ENCODE measurements around the gene GSK3B.

Gene GSK3B

DNA sequence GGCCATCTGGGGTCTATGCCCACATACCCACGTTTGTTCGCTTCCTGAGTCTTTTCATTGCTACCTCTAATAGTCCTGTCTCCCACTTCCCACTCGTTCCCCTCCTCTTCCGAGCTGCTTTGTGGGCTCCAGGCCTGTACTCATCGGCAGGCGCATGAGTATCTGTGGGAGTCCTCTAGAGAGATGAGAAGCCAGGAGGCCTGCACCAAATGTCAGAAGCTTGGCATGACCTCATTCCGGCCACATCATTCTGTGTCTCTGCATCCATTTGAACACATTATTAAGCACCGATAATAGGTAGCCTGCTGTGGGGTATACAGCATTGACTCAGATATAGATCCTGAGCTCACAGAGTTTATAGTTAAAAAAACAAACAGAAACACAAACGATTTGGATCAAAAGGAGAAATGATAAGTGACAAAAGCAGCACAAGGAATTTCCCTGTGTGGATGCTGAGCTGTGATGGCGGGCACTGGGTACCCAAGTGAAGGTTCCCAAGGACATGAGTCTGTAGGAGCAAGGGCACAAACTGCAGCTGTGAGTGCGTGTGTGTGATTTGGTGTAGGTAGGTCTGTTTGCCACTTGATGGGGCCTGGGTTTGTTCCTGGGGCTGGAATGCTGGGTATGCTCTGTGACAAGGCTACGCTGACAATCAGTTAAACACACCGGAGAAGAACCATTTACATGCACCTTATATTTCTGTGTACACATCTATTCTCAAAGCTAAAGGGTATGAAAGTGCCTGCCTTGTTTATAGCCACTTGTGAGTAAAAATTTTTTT lies 276.5 kb downstream of the GSK3B start:
- Histone ChIP-seq H4K20me1 (ENCODE audit: insufficient read depth, low read length) (no peaks in the 10 kb centered on the region), H3K4me2 (ENCODE audit: low read depth, low read length) (no peak overlapping the region), H3K79me2 (ENCODE audit: low read length) (no peaks in the 10 kb centered on the region), H3K4me1 (ENCODE audit: low read length) (no peaks in the 10 kb centered on the region), H3K9me3 (replicated peaks; ENCODE audit: insufficient read depth, low read length) (no peaks in the 10 kb centered on the region), H3K9me2 (replicated peaks; ENCODE audit: insufficient read depth, low read length) (no peaks in the 10 kb centered on the region), H3F3A (ENCODE audit: insufficient read depth, low read length) (no peaks in the 10 kb centered on the region), H3K36me3 (replicated peaks; ENCODE audit: insufficient read depth, low read length) (no peaks in the 10 kb centered on the region), H2AFZ (ENCODE audit: low read length) (no peak overlapping the region), H3K27ac (ENCODE audit: low read length) (no peak overlapping the region), H3K9ac (ENCODE audit: low read length) (no peak overlapping the region), H3K27me3 (replicated peaks; ENCODE audit: insufficient read depth, low read length) (no peaks in the 10 kb centered on the region), H3K4me3 (ENCODE audit: low read length) (no peak overlapping the region)
- no peak for DNase-seq
- TF ChIP-seq, protein P1, sequence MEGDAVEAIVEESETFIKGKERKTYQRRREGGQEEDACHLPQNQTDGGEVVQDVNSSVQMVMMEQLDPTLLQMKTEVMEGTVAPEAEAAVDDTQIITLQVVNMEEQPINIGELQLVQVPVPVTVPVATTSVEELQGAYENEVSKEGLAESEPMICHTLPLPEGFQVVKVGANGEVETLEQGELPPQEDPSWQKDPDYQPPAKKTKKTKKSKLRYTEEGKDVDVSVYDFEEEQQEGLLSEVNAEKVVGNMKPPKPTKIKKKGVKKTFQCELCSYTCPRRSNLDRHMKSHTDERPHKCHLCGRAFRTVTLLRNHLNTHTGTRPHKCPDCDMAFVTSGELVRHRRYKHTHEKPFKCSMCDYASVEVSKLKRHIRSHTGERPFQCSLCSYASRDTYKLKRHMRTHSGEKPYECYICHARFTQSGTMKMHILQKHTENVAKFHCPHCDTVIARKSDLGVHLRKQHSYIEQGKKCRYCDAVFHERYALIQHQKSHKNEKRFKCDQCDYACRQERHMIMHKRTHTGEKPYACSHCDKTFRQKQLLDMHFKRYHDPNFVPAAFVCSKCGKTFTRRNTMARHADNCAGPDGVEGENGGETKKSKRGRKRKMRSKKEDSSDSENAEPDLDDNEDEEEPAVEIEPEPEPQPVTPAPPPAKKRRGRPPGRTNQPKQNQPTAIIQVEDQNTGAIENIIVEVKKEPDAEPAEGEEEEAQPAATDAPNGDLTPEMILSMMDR (IDR thresholded peaks at IDR 0.05; ENCODE audit: low read length): no peak
- TF ChIP-seq EZH2 (optimal IDR thresholded peaks at IDR 0.05; ENCODE audit: low read depth, low read length) (no peak), EZH2phosphoT487 (IDR thresholded peaks at IDR 0.05; ENCODE audit: low read length) (no peak)

DNA sequence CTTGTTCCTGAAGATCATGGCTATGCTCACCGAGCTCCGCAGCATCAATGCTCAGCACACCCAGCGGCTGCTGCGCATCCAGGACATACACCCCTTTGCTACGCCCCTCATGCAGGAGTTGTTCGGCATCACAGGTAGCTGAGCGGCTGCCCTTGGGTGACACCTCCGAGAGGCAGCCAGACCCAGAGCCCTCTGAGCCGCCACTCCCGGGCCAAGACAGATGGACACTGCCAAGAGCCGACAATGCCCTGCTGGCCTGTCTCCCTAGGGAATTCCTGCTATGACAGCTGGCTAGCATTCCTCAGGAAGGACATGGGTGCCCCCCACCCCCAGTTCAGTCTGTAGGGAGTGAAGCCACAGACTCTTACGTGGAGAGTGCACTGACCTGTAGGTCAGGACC lies 277.2 kb downstream of the GSK3B start:
- H3K27me3 ChIP-seq (replicated peaks; ENCODE audit: insufficient read depth, low read length): no peaks in the 10 kb centered on the region
- H3F3A ChIP-seq (ENCODE audit: insufficient read depth, low read length): no peaks in the 10 kb centered on the region
- TF ChIP-seq, protein P1 (IDR thresholded peaks at IDR 0.05; ENCODE audit: low read length): no peak
- TF ChIP-seq EZH2phosphoT487 (IDR thresholded peaks at IDR 0.05; ENCODE audit: low read length) (no peak), EZH2 (optimal IDR thresholded peaks at IDR 0.05; ENCODE audit: low read depth, low read length) (no peak)
- DNase-seq: no peak
- H3K9me3 ChIP-seq (replicated peaks; ENCODE audit: insufficient read depth, low read length): no peaks in the 10 kb centered on the region
- no peaks in the 10 kb centered on the region for H4K20me1 ChIP-seq (ENCODE audit: insufficient read depth, low read length)
- H3K9ac ChIP-seq (ENCODE audit: low read length): no peak overlapping the region
- H3K4me2 ChIP-seq (ENCODE audit: low read depth, low read length): no peak overlapping the region
- no peak overlapping the region for H3K4me3 ChIP-seq (ENCODE audit: low read length)
- H3K27ac ChIP-seq (ENCODE audit: low read length): no peak overlapping the region
- H3K9me2 ChIP-seq (replicated peaks; ENCODE audit: insufficient read depth, low read length): no peaks in the 10 kb centered on the region
- no peaks in the 10 kb centered on the region for H3K79me2 ChIP-seq (ENCODE audit: low read length)
- no peaks in the 10 kb centered on the region for H3K36me3 ChIP-seq (replicated peaks; ENCODE audit: insufficient read depth, low read length)
- H2AFZ ChIP-seq (ENCODE audit: low read length): no peak overlapping the region
- no peaks in the 10 kb centered on the region for H3K4me1 ChIP-seq (ENCODE audit: low read length)

DNA sequence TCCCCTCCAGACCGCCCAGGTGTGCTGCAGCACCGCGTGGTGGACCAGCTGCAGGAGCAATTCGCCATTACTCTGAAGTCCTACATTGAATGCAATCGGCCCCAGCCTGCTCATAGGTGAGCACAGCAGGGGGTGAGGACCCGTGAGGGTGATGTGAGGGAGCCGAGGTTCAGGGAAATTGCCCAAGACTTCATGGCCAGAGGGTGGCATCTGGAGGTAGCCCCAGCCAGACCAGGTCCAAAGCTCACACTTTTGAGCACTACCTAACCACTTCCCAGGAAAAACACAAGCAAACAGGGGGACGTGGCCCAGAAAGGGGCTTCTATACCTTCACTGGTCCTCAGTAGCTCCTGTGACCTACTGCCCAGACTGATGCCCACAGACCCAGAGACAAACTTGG lies 278.5 kb downstream of the GSK3B start:
- Histone ChIP-seq H3K27ac (ENCODE audit: low read length) (no peak overlapping the region), H2AFZ (ENCODE audit: low read length) (no peak overlapping the region), H3K9me2 (replicated peaks; ENCODE audit: insufficient read depth, low read length) (no peaks in the 10 kb centered on the region), H3K27me3 (replicated peaks; ENCODE audit: insufficient read depth, low read length) (no peaks in the 10 kb centered on the region), H3K79me2 (ENCODE audit: low read length) (no peaks in the 10 kb centered on the region), H3F3A (ENCODE audit: insufficient read depth, low read length) (no peaks in the 10 kb centered on the region), H3K4me3 (ENCODE audit: low read length) (no peak overlapping the region), H3K4me2 (ENCODE audit: low read depth, low read length) (no peak overlapping the region), H3K9ac (ENCODE audit: low read length) (no peak overlapping the region), H3K4me1 (ENCODE audit: low read length) (no peaks in the 10 kb centered on the region), H3K9me3 (replicated peaks; ENCODE audit: insufficient read depth, low read length) (no peaks in the 10 kb centered on the region), H4K20me1 (ENCODE audit: insufficient read depth, low read length) (no peaks in the 10 kb centered on the region), H3K36me3 (replicated peaks; ENCODE audit: insufficient read depth, low read length) (no peaks in the 10 kb centered on the region)
- DNase-seq: no peak
- TF ChIP-seq EZH2 (optimal IDR thresholded peaks at IDR 0.05; ENCODE audit: low read depth, low read length): no peak
- TF ChIP-seq, protein P1 (IDR thresholded peaks at IDR 0.05; ENCODE audit: low read length): no peak
- TF ChIP-seq EZH2phosphoT487 (IDR thresholded peaks at IDR 0.05; ENCODE audit: low read length): no peak
